HepG2 (cell line): ENCODE measurements around the gene GTF3C5. TPM values are rescaled to one million over a fixed set of nuclear protein-coding genes. Genes with fewer than 3 reads are reported as not detected.

Experiments
- ATAC-seq: fragments of 200-7000 bp; cut with Tn5 transposase; 3 replicates; pipeline ENCODE4 v1.9.1; 2020; ENCODE audit warnings: mild to moderate bottlenecking, moderate library complexity
- BruUV-seq: library from RNA; stranded (reverse); fragments of 400-500 nt; replicated peaks from 2 replicates; lab custom pipeline; 2021; lab: Mats Ljungman, UMichigan
- CTCF ChIA-PET: fragments of 300-600 bp; formaldehyde crosslinking; extraction: SDS; loops from one replicate; lab custom pipeline; 2021; ENCODE audit warnings: low total read pairs, inconsistent platforms, low intra/inter-chr PET ratio; lab: Yijun Ruan, JAX
- POLR2A ChIA-PET: fragments of 350-600 bp; sonication (Branson Sonifier 250); formaldehyde crosslinking; loops from one replicate; lab custom pipeline; 2020; ENCODE audit warnings: antibody characterized with exemption, inconsistent platforms; lab: Yijun Ruan, JAX
- DNase-seq: peaks from one replicate; pipeline ENCODE4 v3.0.0-alpha.2; 2015; ENCODE audit warnings: low spot score
- FAIRE-seq: peaks from 3 replicates; lab custom pipeline; 2011; peaks lifted over from hg19 to GRCh38; lab: Jason Lieb, UNC
- H2AFZ ChIP-seq: one replicate; pipeline ENCODE4 v1.6.1; 2011; ENCODE audit warnings: low read length, inconsistent platforms
- H3K27ac ChIP-seq: fragments of 300-600 bp; 3 replicates; pipeline ENCODE4 v1.8.0; 2011; ENCODE audit warnings: mixed run types, mild to moderate bottlenecking, mixed read lengths, low read length, inconsistent platforms; ENCODE audit not compliant: insufficient read depth; ENCODE audit errors: extremely low read length
- H3K27me3 ChIP-seq, 2 experiments: fragments of 200-600 bp in 1 of 2; 2 replicates in 1 of 2; 3 replicates in 1 of 2; pipeline versions ENCODE4 v1.6.0 to v1.8.0; 2011; ENCODE audit warnings: low read length in 2 of 2, mild to moderate bottlenecking in 2 of 2, moderate library complexity in 2 of 2, inconsistent platforms in 1 of 2; ENCODE audit not compliant: insufficient read depth in 2 of 2, control insufficient read depth in 1 of 2
- H3K36me3 ChIP-seq, 2 experiments: fragments of 200-600 bp in 1 of 2; replicated peaks in 1 of 2; 2 replicates in 1 of 2; 3 replicates in 1 of 2; pipeline versions ENCODE4 v1.5.1 to v1.8.0; 2011; ENCODE audit warnings: low read length in 2 of 2, inconsistent platforms in 1 of 2; ENCODE audit not compliant: insufficient read depth in 2 of 2, control insufficient read depth in 1 of 2
- H3K4me1 ChIP-seq: 2 replicates; pipeline ENCODE4 v1.5.1; 2012; ENCODE audit warnings: low read length, inconsistent platforms; ENCODE audit not compliant: insufficient read depth
- H3K4me2 ChIP-seq: 2 replicates; pipeline ENCODE4 v1.6.0; 2011; ENCODE audit warnings: low read depth, low read length, inconsistent platforms
- H3K4me3 ChIP-seq, 3 experiments: fragments of 200-600 bp in 1 of 3; sonication (generic), shearing (Covaris generic) in 1 of 3; replicated peaks in 1 of 3; 2 replicates each; pipeline ENCODE4 v1.5.1; 2011 to 2016; ENCODE audit warnings: low read length in 3 of 3, inconsistent platforms in 2 of 3, low read depth in 2 of 3, mild to moderate bottlenecking in 2 of 3, control low read depth in 1 of 3, mixed read lengths in 1 of 3; ENCODE audit not compliant: insufficient read depth in 1 of 3
- H3K79me2 ChIP-seq: one replicate; pipeline ENCODE4 v1.6.1; 2011; ENCODE audit warnings: low read length, inconsistent platforms; ENCODE audit not compliant: insufficient read depth
- H3K9ac ChIP-seq: 2 replicates; pipeline ENCODE4 v1.6.0; 2011; ENCODE audit warnings: mild to moderate bottlenecking, low read depth, low read length, inconsistent platforms; ENCODE audit not compliant: insufficient read depth
- H3K9me3 ChIP-seq: 2 replicates; pipeline ENCODE4 v1.5.1; 2012; ENCODE audit warnings: mild to moderate bottlenecking, low read length
- H4K20me1 ChIP-seq: 2 replicates; pipeline ENCODE4 v1.6.0; 2011; ENCODE audit warnings: inconsistent platforms, mild to moderate bottlenecking, low read length, moderate library complexity; ENCODE audit not compliant: insufficient read depth
- ATF1 ChIP-seq: IDR thresholded peaks from 2 replicates; pipeline ENCODE4 v1.6.1; 2016; ENCODE audit warnings: mild to moderate bottlenecking, control low read depth
- BORCS8-MEF2B ChIP-seq: sonication (generic); formaldehyde crosslinking; IDR thresholded peaks from 2 replicates; pipeline ENCODE4 v1.8.0; 2022; ENCODE audit warnings: mild to moderate bottlenecking, missing genetic modification reagents
- CAMTA2 ChIP-seq: sonication (generic); formaldehyde crosslinking; IDR thresholded peaks from 2 replicates; pipeline ENCODE4 v1.4.0; 2020; ENCODE audit warnings: mild to moderate bottlenecking, missing genetic modification reagents, borderline replicate concordance
- FOXC1 ChIP-seq: sonication (generic); formaldehyde crosslinking; IDR thresholded peaks from 2 replicates; pipeline ENCODE4 v1.8.0; 2022; ENCODE audit warnings: mild to moderate bottlenecking, missing genetic modification reagents, borderline replicate concordance
- HMGA1 ChIP-seq: sonication (generic); formaldehyde crosslinking; conservative IDR thresholded peaks from 2 replicates; pipeline ENCODE4 v1.4.0; 2020; ENCODE audit warnings: missing genetic modification reagents
- KAT7 ChIP-seq: IDR thresholded peaks from 2 replicates; pipeline ENCODE4 v1.6.1; 2018; ENCODE audit warnings: borderline replicate concordance, missing compliant biosample characterization
- U2AF1 ChIP-seq: fragments of 200-400 bp; formaldehyde crosslinking; optimal IDR thresholded peaks from 2 replicates; pipeline ENCODE3; 2017; ENCODE audit warnings: mild to moderate bottlenecking, low read depth, low read length
- ZNF431 ChIP-seq: sonication (generic); formaldehyde crosslinking; IDR thresholded peaks from 2 replicates; pipeline ENCODE4 v1.9.0; 2022; ENCODE audit warnings: missing genetic modification reagents, low read depth, mild to moderate bottlenecking, borderline replicate concordance
- ZNF768 ChIP-seq: sonication (generic); formaldehyde crosslinking; IDR thresholded peaks from 2 replicates; pipeline ENCODE4 v1.4.0; 2020; ENCODE audit warnings: missing genetic modification reagents
- ZSCAN25 ChIP-seq: sonication (generic); formaldehyde crosslinking; IDR thresholded peaks from 2 replicates; pipeline ENCODE4 v1.8.0; 2022; ENCODE audit warnings: mild to moderate bottlenecking, missing genetic modification reagents
- WGBS: methylation state at CpG from one replicate; pipeline ENCODE4 v1.1.6; 2017; ENCODE audit warnings: low lambda C conversion rate; 5-methylcytosine and 5-hydroxymethylcytosine counted together
- in situ Hi-C: cut with HindIII; loops from 2 replicates; pipeline ENCODE4 v1.10.0; 2017; ENCODE audit warnings: low pct_unique_long_range_greater_than_20kb; ENCODE audit not compliant: extremely low pct_ligation_motif_present
- intact Hi-C: fragments of 100-400 bp; cut with micrococcal nuclease; formaldehyde crosslinking; loops from one replicate; pipeline ENCODE4 v1.10.0; 2022; ENCODE audit not compliant: unreplicated experiment
- polyA plus RNA-seq, 8 experiments: library from polyadenylated mRNA; depleted of rRNA in 3 of 8; stranded (reverse) in 7 of 8; unstranded in 1 of 8; fragments of >200 nt; fragmentation: Illumina TruSeq in 4 of 8; extraction: Trizol in 4 of 8; gene quantifications; 2 replicates each; pipeline versions ENCODE4 v1.2.1 to v1.2.3, GENCODE V29; 2011 to 2016; ENCODE audit warnings: low read depth in 4 of 8, missing spikeins in 1 of 8, mixed read lengths in 1 of 8; ENCODE audit not compliant: insufficient read depth in 1 of 8
- total RNA-seq, 5 experiments: library from RNA; depleted of rRNA; stranded (reverse); fragments of >200 nt; fragmentation: Illumina TruSeq; extraction: Trizol; gene quantifications; 2 replicates each; pipeline ENCODE4 v1.2.3, GENCODE V29; 2016; ENCODE audit warnings: low read depth in 1 of 5

GTF3C5 gene
- total and polyA plus RNA-seq, 2 of the 13 experiments (the other 11 are each of a cell fraction or from before 2014, with no cell fraction given), result 66.9 to 92.6 TPM

GRCh38 chr9:132989014-132989310 is 41.8 kb upstream of the GTF3C5 start:
- WGBS, result 91% methylated on average over 12 of the region's 13 CpGs
- CTCF ChIA-PET, result no interaction called here
- FAIRE-seq, result no peak

GRCh38 chr9:132989414-132989996 is 41.3 kb upstream of the GTF3C5 start:
- ATAC-seq, result no peak
- CTCF ChIA-PET, result no interaction called here
- intact Hi-C loops, result no loop called here

More at GRCh38 chr9:132989014-132989310, 41.8 kb upstream of the GTF3C5 start:
- H2AFZ ChIP-seq, result no peak overlapping the region
- in situ Hi-C loops, result no loop called here
- DNase-seq (no peak), ATAC-seq (no peak)
- H3K79me2 ChIP-seq, result no peaks in the 10 kb centered on the region
- no peak overlapping the region for H3K9ac ChIP-seq
- no peaks in the 10 kb centered on the region for H3K9me3 ChIP-seq
- POLR2A ChIA-PET, result no interaction called here
- intact Hi-C loops, result no loop called here
- H4K20me1 ChIP-seq, result no peaks in the 10 kb centered on the region
- no peak overlapping the region for H3K4me2 ChIP-seq
- no peak overlapping the region for H3K27ac ChIP-seq
- H3K27me3 ChIP-seq, result peaks cover 5 to 36% of the 10 kb centered on the region in 2 experiments; a peak in 4 of 5 replicates
- no peak for TF ChIP-seq KAT7 (CRISPR knock-in tag)
- TF ChIP-seq FOXC1, result no peak
- no peak for TF ChIP-seq ATF1 (CRISPR knock-in tag)
- TF ChIP-seq, all 625 proteins: peak for 0
- peaks cover 57% of the 10 kb centered on the region for H3K4me1 ChIP-seq
- no TSS peak for BruUV-seq
- no peak overlapping the region for H3K4me3 ChIP-seq
- H3K36me3 ChIP-seq, result no peaks in the 10 kb centered on the region

More at GRCh38 chr9:132989414-132989996, 41.3 kb upstream of the GTF3C5 start:
- H3K9ac ChIP-seq, result no peak overlapping the region
- TF ChIP-seq ZNF431, result no peak
- no peak for TF ChIP-seq BORCS8-MEF2B (CRISPR knock-in tag)
- TF ChIP-seq U2AF1, result no peak
- no peak for TF ChIP-seq ZSCAN25
- no peak for TF ChIP-seq HMGA1
- TF ChIP-seq CAMTA2 (CRISPR knock-in tag), result no peak
- 0 out of 2 replicates have a peak, but pooled peaks have one; percentile 15 for TF ChIP-seq ZNF768
- TF ChIP-seq, all 625 proteins: peak for 1
- H2AFZ ChIP-seq, result no peak overlapping the region
- no peak overlapping the region for H3K4me3 ChIP-seq
- BruUV-seq, result no TSS peak
- peaks cover 5 to 32% of the 10 kb centered on the region in 2 experiments; a peak in 3 of 5 replicates for H3K27me3 ChIP-seq
- POLR2A ChIA-PET, result no interaction called here
- H3K9me3 ChIP-seq, result no peaks in the 10 kb centered on the region
- H3K79me2 ChIP-seq, result no peaks in the 10 kb centered on the region
- H3K4me2 ChIP-seq, result no peak overlapping the region
- no peaks in the 10 kb centered on the region for H4K20me1 ChIP-seq
- whole genome bisulfite sequencing, result 65% methylated on average over 11 of the region's 23 CpGs
- in situ Hi-C loops, result no loop called here
- no peak overlapping the region for H3K27ac ChIP-seq
- DNase-seq (no peak), FAIRE-seq (no peak)
- H3K4me1 ChIP-seq, result peaks cover 63% of the 10 kb centered on the region
- H3K36me3 ChIP-seq, result no peaks in the 10 kb centered on the region
